Body of pancreas (tissue), 4 donors: Measurements from ENCODE around the gene C1QTNF6. TPM values are rescaled to one million over a fixed set of nuclear protein-coding genes. Genes with fewer than 3 reads are reported as not detected.

Experiments
- ATAC-seq: fragments of 150-250 bp; one replicate; pipeline ENCODE4 v1.9.1; 2016
- DNase-seq, 4 donors: peaks; one replicate each; pipeline ENCODE4 v3.0.0-alpha.2; 2019
- H3K27ac ChIP-seq, 4 donors: fragments of 200-600 bp; sonication (generic); 1 replicate in 3 of 4; 2 replicates in 1 of 4; pipeline versions ENCODE4 v1.5.1 to v1.6.1; 2016 to 2019; ENCODE audit warnings: mild to moderate bottlenecking in 1 of 4, mixed read lengths in 1 of 4, moderate library complexity in 1 of 4
- H3K27me3 ChIP-seq, 2 donors: fragments of 200-600 bp; sonication (generic); one replicate each; pipeline ENCODE4 v1.6.0; 2016; ENCODE audit warnings: mild to moderate bottlenecking in 1 of 2
- H3K36me3 ChIP-seq, 2 donors: fragments of 200-600 bp; sonication (generic); replicated peaks in 1 of 2; 2 replicates each; pipeline ENCODE4 v1.5.1; 2016; ENCODE audit warnings: low read depth in 2 of 2; ENCODE audit not compliant: insufficient read depth in 1 of 2
- H3K4me1 ChIP-seq: fragments of 200-600 bp; sonication (generic); one replicate; pipeline ENCODE4 v1.6.0; 2016
- H3K4me3 ChIP-seq, 2 donors: fragments of 200-600 bp; sonication (generic); 1 replicate in 1 of 2; 2 replicates in 1 of 2; pipeline ENCODE4 v1.5.1; 2016 to 2019
- H3K9me3 ChIP-seq, 3 donors: fragments of 200-600 bp; sonication (generic); 1 replicate in 2 of 3; 2 replicates in 1 of 3; pipeline ENCODE4 v1.5.1; 2016
- CTCF ChIP-seq, 7 experiments: fragments of 450-650 bp in 4 of 7; fragments of 200-600 bp in 3 of 7; sonication (generic) in 3 of 7; IDR thresholded peaks; one replicate each; pipeline ENCODE4 v1.5.1; 2016 to 2019; ENCODE audit warnings: antibody characterized with exemption in 7 of 7
- POLR2A ChIP-seq, 3 donors: fragments of 450-650 bp; IDR thresholded peaks; one replicate each; pipeline ENCODE4 v1.6.1; 2016; ENCODE audit warnings: antibody characterized with exemption in 3 of 3, mild to moderate bottlenecking in 2 of 3
- WGBS, 2 donors: methylation state at CpG; one replicate each; pipeline ENCODE4 v1.1.5; 2017; 5-methylcytosine and 5-hydroxymethylcytosine counted together
- intact Hi-C: fragments of 100-400 bp; cut with DNase I; formaldehyde crosslinking; loops from one replicate; pipeline ENCODE4 v1.15.1; 2023
- total RNA-seq, 2 donors: library from RNA; depleted of rRNA; stranded (reverse); fragments of >200 nt; gene quantifications; one replicate each; pipeline ENCODE4 v1.1.0, GENCODE V29; 2016

Gene C1QTNF6
- total RNA-seq, 2 donors from 2014 or later = 2.0 to 4.7 TPM

GRCh38 chr22:37156686-37157435 is 31.2 kb downstream of the C1QTNF6 start:
- TF ChIP-seq CTCF (IDR thresholded peaks at IDR 0.05) (no peak), POLR2A (IDR thresholded peaks at IDR 0.05) (no peak)
- intact Hi-C loops = no loop called here
- no peaks in the 10 kb centered on the region for H3K4me1 ChIP-seq
- H3K9me3 ChIP-seq = peaks cover 0 to 7% (median 0%) of the 10 kb centered on the region in 3 donors
- 62 to 71% methylated on average over 8 to 13 of the region's 13 CpGs for WGBS, 2 donors
- no peak overlapping the region for H3K4me3 ChIP-seq
- DNase-seq = no peak
- ATAC-seq = no peak
- H3K27me3 ChIP-seq = no peaks in the 10 kb centered on the region
- no peak overlapping the region for H3K27ac ChIP-seq
- H3K36me3 ChIP-seq = no peaks in the 10 kb centered on the region

GRCh38 chr22:37155971-37156370 is 32.1 kb downstream of the C1QTNF6 start:
- intact Hi-C loops = no loop called here
- Histone ChIP-seq H3K27me3 (no peaks in the 10 kb centered on the region), H3K36me3 (no peaks in the 10 kb centered on the region), H3K4me3 (no peak overlapping the region), H3K27ac (no peak overlapping the region), H3K4me1 (no peaks in the 10 kb centered on the region), H3K9me3 (no peaks in the 10 kb centered on the region)
- 88 to 89% methylated on average over 7 to 8 of the region's 8 CpGs for WGBS, 2 donors
- ATAC-seq = no peak
- no peak for TF ChIP-seq CTCF (IDR thresholded peaks at IDR 0.05)
- no peak for DNase-seq

GRCh38 chr22:37154925-37155712 is 32.9 kb downstream of the C1QTNF6 start:
- no peaks in the 10 kb centered on the region for H3K9me3 ChIP-seq
- no peaks in the 10 kb centered on the region for H3K27me3 ChIP-seq
- H3K4me3 ChIP-seq = no peak overlapping the region
- intact Hi-C loops = no loop called here
- no peaks in the 10 kb centered on the region for H3K4me1 ChIP-seq
- TF ChIP-seq POLR2A (IDR thresholded peaks at IDR 0.05) (no peak), CTCF (IDR thresholded peaks at IDR 0.05) (no peak)
- no peak for ATAC-seq
- no peak overlapping the region for H3K27ac ChIP-seq
- WGBS, 2 donors = 77 to 82% methylated on average over 7 of the region's 7 CpGs
- DNase-seq = no peak
- H3K36me3 ChIP-seq = no peaks in the 10 kb centered on the region

GRCh38 chr22:37153901-37154300 is 34.1 kb downstream of the C1QTNF6 start:
- intact Hi-C loops = no loop called here
- TF ChIP-seq CTCF (IDR thresholded peaks at IDR 0.05) (no peak), POLR2A (IDR thresholded peaks at IDR 0.05) (no peak)
- no peaks in the 10 kb centered on the region for H3K27me3 ChIP-seq
- no peaks in the 10 kb centered on the region for H3K9me3 ChIP-seq
- DNase-seq (no peak), ATAC-seq (no peak)
- H3K27ac ChIP-seq = no peak overlapping the region
- H3K36me3 ChIP-seq = no peaks in the 10 kb centered on the region
- no peaks in the 10 kb centered on the region for H3K4me1 ChIP-seq
- WGBS, 2 donors = 85 to 88% methylated on average over 6 of the region's 6 CpGs
- no peak overlapping the region for H3K4me3 ChIP-seq
